ENCODE measurements around the gene CAPRIN2. TPM values are rescaled to one million over a fixed set of nuclear protein-coding genes. Genes with fewer than 3 reads are reported as not detected.

CAPRIN2 gene
- polyA plus RNA-seq (2012; ENCODE audit: insufficient read depth, insufficient read length): 14.6 TPM

GRCh38 chr12:30754750-30755394 is at the start of gene CAPRIN2:
CAPRIN2 (minus strand) TSS chr12:30754951; CDS start chr12:30753520, 1,431 bp downstream.
- DNase-seq (ENCODE audit: low read depth, low spot score): peak; percentile 81
- peak within 1 kb of the TSS; percentile 69 for H3K4me3 ChIP-seq (ENCODE audit: low read length)

GRCh38 chr12:30797689-30798088 is 42.9 kb upstream of the CAPRIN2 start:
- H3K4me3 ChIP-seq (ENCODE audit: low read length): no peak overlapping the region
- no peak for DNase-seq (ENCODE audit: low read depth, low spot score)

DNA sequence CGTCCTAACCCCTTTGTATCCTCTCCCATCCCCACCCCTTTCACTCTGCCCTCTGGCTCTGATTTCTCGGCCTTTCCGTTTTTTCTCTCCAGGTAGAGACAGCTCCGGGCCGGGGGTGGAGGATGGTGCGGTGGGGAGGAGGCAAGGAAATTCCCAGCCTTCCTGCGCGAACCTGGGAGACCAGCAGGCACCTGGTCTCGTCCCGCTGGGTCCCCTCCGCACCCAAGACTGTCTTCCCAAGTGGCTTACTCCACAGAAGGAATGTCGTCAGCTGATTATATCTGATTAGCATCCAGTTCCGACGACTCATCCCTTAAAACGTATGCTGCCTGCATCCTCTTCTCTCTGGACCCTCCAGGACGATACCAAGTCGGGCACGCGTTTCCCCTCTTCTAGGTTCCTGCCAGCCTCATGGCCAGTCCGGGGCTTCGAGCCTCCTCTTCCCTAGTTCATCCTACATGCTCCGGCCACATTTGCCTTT is 42.2 kb upstream of the CAPRIN2 start:
- H3K4me3 ChIP-seq (ENCODE audit: low read length): no peak overlapping the region
- DNase-seq (ENCODE audit: low read depth, low spot score): no peak

- DNase-seq (ENCODE audit: low read depth, low spot score): no peak
- H3K4me3 ChIP-seq (ENCODE audit: low read length): no peak overlapping the region
Observed at GRCh38 chr12:30796313-30796780, 41.6 kb upstream of the CAPRIN2 start.

DNA sequence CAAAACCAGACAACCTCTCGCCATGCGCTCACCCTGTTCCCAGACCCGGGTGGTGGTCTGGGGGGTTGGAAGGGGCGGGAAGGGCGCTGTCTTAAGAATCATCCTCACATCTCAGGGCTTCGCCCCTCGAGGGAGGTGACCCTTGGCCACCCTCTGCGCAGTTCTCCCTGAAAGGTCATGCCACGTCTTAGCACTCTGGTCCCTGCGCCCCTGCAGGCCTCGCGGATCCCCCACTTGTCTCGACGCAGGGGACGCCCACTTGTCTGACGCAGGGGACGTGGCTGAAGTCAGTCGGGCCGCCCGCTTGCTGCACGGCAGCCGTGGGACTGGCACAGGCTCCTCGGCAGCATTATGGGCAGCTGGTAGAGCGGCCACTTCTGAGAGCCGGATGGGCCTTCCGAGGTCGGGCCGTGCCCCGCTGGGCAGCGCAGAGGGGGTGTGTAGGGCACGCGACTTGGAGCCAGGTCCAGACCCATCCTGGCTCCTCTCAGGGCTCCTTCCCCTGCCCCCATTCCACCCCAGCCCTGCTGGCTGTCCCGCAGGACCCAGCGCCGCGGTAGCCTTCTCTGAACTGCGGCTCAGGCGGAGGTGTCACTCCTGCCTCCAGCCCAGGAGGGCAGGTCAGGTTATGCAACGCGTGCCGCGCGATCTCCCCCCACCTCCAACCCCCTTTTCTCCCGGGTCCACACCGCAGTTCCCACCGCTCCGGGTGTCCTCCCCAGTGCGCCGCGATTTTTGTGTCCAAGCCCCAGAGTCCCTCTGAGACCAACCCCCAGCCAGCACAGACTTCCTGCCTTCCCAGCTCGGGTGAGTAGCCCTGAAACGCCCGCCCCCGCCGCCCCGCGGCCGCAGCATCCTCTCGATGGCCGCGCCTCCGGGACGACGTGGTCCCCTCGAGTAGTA is 40.9 kb upstream of the CAPRIN2 start:
- H3K4me3 ChIP-seq (ENCODE audit: low read length): no peak overlapping the region
- DNase-seq (ENCODE audit: low read depth, low spot score): no peak

DNA sequence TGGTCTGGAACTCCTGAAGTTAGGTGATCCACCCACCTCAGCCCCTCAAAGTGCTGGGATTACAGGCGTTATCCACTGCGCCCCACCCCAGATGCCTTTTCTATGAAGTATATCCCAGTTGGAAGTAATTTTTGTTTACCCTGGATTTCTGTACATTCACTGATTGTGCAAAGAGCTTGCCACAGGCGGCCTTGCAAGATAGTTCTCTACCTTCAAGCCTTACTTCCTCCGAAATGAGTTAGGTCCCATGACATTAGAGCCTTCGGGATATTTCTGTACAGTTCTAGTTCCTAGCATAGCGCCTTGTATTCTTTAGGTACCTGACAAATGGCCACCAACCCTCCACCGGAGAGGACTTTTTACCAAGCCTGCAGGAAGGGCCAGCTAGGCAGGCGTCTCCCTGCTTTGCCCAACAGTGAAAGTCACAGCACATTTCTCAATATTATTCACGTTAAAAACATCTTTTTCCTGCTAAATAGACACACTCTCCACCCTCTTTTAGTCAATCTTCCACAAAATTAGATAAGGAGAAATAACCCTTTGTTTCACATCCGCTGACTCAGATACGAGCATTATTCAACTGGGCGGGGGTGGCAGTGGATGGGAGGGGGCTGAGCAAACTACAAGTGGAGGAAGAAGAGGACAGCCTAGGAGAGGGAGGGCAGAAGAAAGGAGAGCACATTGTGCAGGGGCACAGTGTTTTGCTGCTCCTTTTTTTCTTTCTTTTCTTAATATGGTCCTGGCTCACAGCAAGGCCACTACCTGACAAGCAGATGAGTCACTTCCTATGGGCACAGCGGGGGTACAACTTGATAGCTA is 40.0 kb upstream of the CAPRIN2 start:
- DNase-seq (ENCODE audit: low read depth, low spot score): no peak
- no peak overlapping the region for H3K4me3 ChIP-seq (ENCODE audit: low read length)

- no peak for DNase-seq (ENCODE audit: low read depth, low spot score)
- no peak overlapping the region for H3K4me3 ChIP-seq (ENCODE audit: low read length)
Observed at GRCh38 chr12:30794020-30794419, 39.3 kb upstream of the CAPRIN2 start.

- DNase-seq (ENCODE audit: low read depth, low spot score): no peak
- H3K4me3 ChIP-seq (ENCODE audit: low read length): no peak overlapping the region
Observed at GRCh38 chr12:30792648-30793499, 38.1 kb upstream of the CAPRIN2 start.

DNA sequence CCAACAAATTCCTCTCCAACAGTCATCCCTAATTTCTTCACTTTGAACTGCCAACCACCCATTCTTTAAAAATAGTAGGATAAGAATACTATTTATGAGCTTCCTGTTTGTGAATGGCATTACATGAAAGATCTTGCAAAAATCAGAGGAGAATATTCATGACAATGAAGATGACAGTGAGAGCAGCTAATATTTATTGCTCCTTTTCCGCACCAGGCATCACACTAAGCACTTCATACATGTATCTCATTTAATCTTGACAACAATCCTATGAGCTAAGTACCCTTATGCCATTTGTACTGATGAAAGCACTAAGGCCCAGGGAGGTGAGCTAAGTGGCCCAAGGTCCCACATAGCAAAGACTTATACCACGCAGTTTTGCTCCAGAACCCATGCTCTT is 37.3 kb upstream of the CAPRIN2 start:
- H3K4me3 ChIP-seq (ENCODE audit: low read length): no peak overlapping the region
- no peak for DNase-seq (ENCODE audit: low read depth, low spot score)

- DNase-seq (ENCODE audit: low read depth, low spot score): no peak
- no peak overlapping the region for H3K4me3 ChIP-seq (ENCODE audit: low read length)
Observed at GRCh38 chr12:30788754-30789153, 34.0 kb upstream of the CAPRIN2 start.

DNA sequence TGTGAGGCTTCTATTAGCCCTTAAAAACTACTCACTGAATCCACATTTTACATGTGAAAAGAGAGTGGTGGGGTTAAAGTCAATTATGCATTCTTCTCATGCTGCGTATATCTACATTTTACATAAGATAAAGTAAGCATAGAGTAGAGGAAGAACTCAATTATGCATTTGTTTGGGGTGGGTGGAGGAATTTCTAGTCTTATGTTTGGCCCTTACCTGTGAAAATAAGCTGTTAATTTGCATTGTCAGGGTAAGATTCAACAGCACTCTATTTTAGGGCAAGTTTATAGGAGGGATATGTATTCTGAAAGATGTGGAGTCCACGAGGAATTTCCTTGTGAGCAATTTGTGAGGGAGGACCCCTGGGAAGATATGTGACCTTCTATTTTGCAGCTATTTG is 30.9 kb upstream of the CAPRIN2 start:
- DNase-seq (ENCODE audit: low read depth, low spot score): no peak
- no peak overlapping the region for H3K4me3 ChIP-seq (ENCODE audit: low read length)

GRCh38 chr12:30784508-30784907 is 29.8 kb upstream of the CAPRIN2 start:
- DNase-seq (ENCODE audit: low read depth, low spot score): no peak
- H3K4me3 ChIP-seq (ENCODE audit: low read length): no peak overlapping the region

GRCh38 chr12:30783946-30784345 is 29.2 kb upstream of the CAPRIN2 start:
- no peak for DNase-seq (ENCODE audit: low read depth, low spot score)
- H3K4me3 ChIP-seq (ENCODE audit: low read length): no peak overlapping the region

GRCh38 chr12:30782316-30783173 is 27.8 kb upstream of the CAPRIN2 start:
- DNase-seq (ENCODE audit: low read depth, low spot score): no peak

GRCh38 chr12:30779578-30779977 is 24.8 kb upstream of the CAPRIN2 start:
- no peak overlapping the region for H3K4me3 ChIP-seq (ENCODE audit: low read length)
- DNase-seq (ENCODE audit: low read depth, low spot score): no peak

More at GRCh38 chr12:30782316-30783173, 27.8 kb upstream of the CAPRIN2 start:
- no peak overlapping the region for H3K4me3 ChIP-seq (ENCODE audit: low read length)

DNA sequence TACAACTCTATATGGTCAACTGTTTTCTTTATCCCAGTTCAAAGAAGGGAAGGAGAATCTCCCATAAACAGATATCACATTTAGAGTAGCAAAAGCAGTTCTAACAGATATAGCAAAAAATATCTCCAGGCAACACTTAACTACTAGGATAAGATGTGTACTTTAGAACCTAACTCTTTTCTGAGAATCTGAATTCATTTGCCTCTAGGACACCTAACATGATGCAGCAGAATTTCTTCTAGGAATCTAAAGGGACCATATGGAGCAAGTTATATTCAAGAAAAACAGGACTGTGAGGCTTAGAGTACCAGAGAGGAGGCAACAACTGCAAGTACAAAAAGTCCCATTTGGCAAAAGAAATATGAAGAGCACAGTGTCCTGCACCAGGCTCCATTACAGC is 24.4 kb upstream of the CAPRIN2 start:
- no peak for DNase-seq (ENCODE audit: low read depth, low spot score)
- H3K4me3 ChIP-seq (ENCODE audit: low read length): no peak overlapping the region

DNA sequence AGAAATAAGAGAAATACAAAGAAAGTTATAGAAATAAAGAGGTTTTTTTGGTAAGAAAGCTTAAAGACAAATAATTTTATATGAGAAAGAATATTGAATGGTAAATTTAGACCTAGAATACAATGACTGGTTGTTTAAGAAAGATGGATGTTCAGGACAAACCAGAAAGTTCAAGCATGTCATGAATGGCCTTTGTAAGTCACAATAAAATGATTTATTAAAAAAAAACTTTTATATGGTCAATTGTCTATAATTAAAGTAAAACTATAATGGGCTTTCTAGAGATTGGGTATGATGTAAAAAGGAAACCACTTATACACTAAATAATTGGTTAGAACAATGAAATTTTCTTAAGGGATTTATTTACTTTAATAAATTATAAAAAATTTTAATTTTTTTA is 19.8 kb upstream of the CAPRIN2 start:
- H3K4me3 ChIP-seq (ENCODE audit: low read length): no peak overlapping the region
- DNase-seq (ENCODE audit: low read depth, low spot score): no peak

- DNase-seq (ENCODE audit: low read depth, low spot score): no peak
- H3K4me3 ChIP-seq (ENCODE audit: low read length): no peak overlapping the region
Observed at GRCh38 chr12:30769802-30770201, 15.1 kb upstream of the CAPRIN2 start.

Data from Jurkat, Clone E6-1 (cell line).